GM20431 (cell line): ENCODE results near the gene LRRC4B.

Source experiments
- in situ Hi-C: fragments of 300-500 bp; cut with MseI, MboI; formaldehyde crosslinking; loops from one replicate; pipeline ENCODE4 v1.15.0; 2020; ENCODE audit warnings: low sequenced_read_pairs; ENCODE audit not compliant: unreplicated experiment

Gene LRRC4B

GRCh38 chr19:50536662-50537305 is 31.5 kb downstream of the LRRC4B start:
- in situ Hi-C loops: loop anchor here (25.0 kb wide), 1 partner anchor 251 kb away; the partner anchor contains the start of gene ACP4

- in situ Hi-C loops: loop anchor here (25.0 kb wide), 1 partner anchor 252 kb away; the partner anchor contains the start of gene ACP4
These were observed 32.5 kb downstream of the LRRC4B start for GRCh38 chr19:50535672-50536187.

GRCh38 chr19:50534478-50534877 is 33.8 kb downstream of the LRRC4B start:
- in situ Hi-C loops: loop anchor here (25.0 kb wide), 1 partner anchor 253 kb away; the partner anchor contains the start of gene ACP4

GRCh38 chr19:50532952-50533351 is 35.3 kb downstream of the LRRC4B start:
- in situ Hi-C loops: loop anchor here (25.0 kb wide), 1 partner anchor 254 kb away; the partner anchor contains the start of gene ACP4

- in situ Hi-C loops: loop anchor here (25.0 kb wide), 1 partner anchor 256 kb away; the partner anchor contains the start of gene ACP4
These were observed 37.0 kb downstream of the LRRC4B start for GRCh38 chr19:50531171-50531612.

GRCh38 chr19:50528052-50528451 is 40.2 kb downstream of the LRRC4B start:
- in situ Hi-C loops: loop anchor here (25.0 kb wide), 1 partner anchor 259 kb away; the partner anchor contains the start of gene ACP4

- in situ Hi-C loops: no loop called here
These were observed 45.4 kb downstream of the LRRC4B start for GRCh38 chr19:50522881-50523280.

GRCh38 chr19:50520822-50521465 is 47.3 kb downstream of the LRRC4B start:
- in situ Hi-C loops: no loop called here

- in situ Hi-C loops: no loop called here
These were observed 49.1 kb downstream of the LRRC4B start for GRCh38 chr19:50519006-50519575.

GRCh38 chr19:50518091-50519005 is 49.9 kb downstream of the LRRC4B start:
- in situ Hi-C loops: no loop called here

- in situ Hi-C loops: no loop called here
These were observed 50.5 kb downstream of the LRRC4B start for GRCh38 chr19:50517704-50518075.

- in situ Hi-C loops: no loop called here
These were observed 51.1 kb downstream of the LRRC4B start for GRCh38 chr19:50516964-50517703.

GRCh38 chr19:50516456-50516855 is 51.8 kb downstream of the LRRC4B start:
- in situ Hi-C loops: no loop called here

- in situ Hi-C loops: no loop called here
These were observed 53.1 kb downstream of the LRRC4B start for GRCh38 chr19:50515168-50515561.

GRCh38 chr19:50514346-50515167 is 53.7 kb downstream of the LRRC4B start:
- in situ Hi-C loops: no loop called here

GRCh38 chr19:50513746-50514345 is 54.4 kb downstream of the LRRC4B start, which contains the start of gene ASPDH:
ASPDH (minus strand) TSS chr19:50513913; CDS start chr19:50513823, 90 bp downstream.
- in situ Hi-C loops: no loop called here

- in situ Hi-C loops: no loop called here
These were observed 55.1 kb downstream of the LRRC4B start for GRCh38 chr19:50512999-50513745.
